Dendritic cell treated with granulocyte-macrophage colony-stimulating factor and Interleukin-4, amounts not matched to agents 40 ng/mL and 50 ng/mL, for 4 days (primary cell): ENCODE results near the gene EPS8L3.
"Not testable (repeated sequence)": the region's sequence is repeated elsewhere in the genome, so short reads cannot be mapped to it uniquely, and the experiment has no call there.

Experiments
- H3K27ac Mint-ChIP-seq: one replicate; pipeline ENCODE4 v1.8.0; 2022; ENCODE audit warnings: mild to moderate bottlenecking, mixed read lengths
- H3K27me3 Mint-ChIP-seq: one replicate; pipeline ENCODE4 v1.8.0; 2022; ENCODE audit warnings: mild to moderate bottlenecking, mixed read lengths
- H3K36me3 Mint-ChIP-seq: one replicate; pipeline ENCODE4 v1.8.0; 2022; ENCODE audit warnings: low read depth, mixed read lengths
- H3K4me1 Mint-ChIP-seq: one replicate; pipeline ENCODE4 v1.8.0; 2022; ENCODE audit warnings: low read depth, mixed read lengths
- H3K4me3 Mint-ChIP-seq: one replicate; pipeline ENCODE4 v1.8.0; 2022; ENCODE audit warnings: mild to moderate bottlenecking, moderate library complexity, mixed read lengths
- H3K9me3 Mint-ChIP-seq: one replicate; pipeline ENCODE4 v1.8.0; 2022; ENCODE audit warnings: mixed read lengths
- intact Hi-C: fragments of 100-400 bp; cut with micrococcal nuclease; formaldehyde crosslinking; loops from one replicate; pipeline ENCODE4 v1.15.0; 2022

The EPS8L3 gene

GRCh38 chr1:109716121-109716520 lies 47.6 kb downstream of the EPS8L3 start:
- Mint-ChIP-seq H3K27ac (no peak overlapping the region), H3K36me3 (no peaks in the 10 kb centered on the region), H3K9me3 (no peaks in the 10 kb centered on the region), H3K4me3 (no peak overlapping the region), H3K4me1 (peaks cover 20% of the 10 kb centered on the region), H3K27me3 (peaks cover 13% of the 10 kb centered on the region)
- intact Hi-C loops: no loop called here

- Mint-ChIP-seq H3K9me3 (peaks cover under 1% of the 10 kb centered on the region), H3K4me1 (peaks cover 15% of the 10 kb centered on the region), H3K36me3 (no peaks in the 10 kb centered on the region), H3K4me3 (no peak overlapping the region), H3K27ac (no peak overlapping the region), H3K27me3 (peaks cover 13% of the 10 kb centered on the region)
- intact Hi-C loops: no loop called here
These were observed 48.9 kb downstream of the EPS8L3 start for GRCh38 chr1:109714661-109715372.

- H3K36me3 Mint-ChIP-seq: no peaks in the 10 kb centered on the region
- H3K4me1 Mint-ChIP-seq: peaks cover 9% of the 10 kb centered on the region
- no peak overlapping the region for H3K4me3 Mint-ChIP-seq
- peaks cover 13% of the 10 kb centered on the region for H3K27me3 Mint-ChIP-seq
- intact Hi-C loops: no loop called here
- H3K9me3 Mint-ChIP-seq: peaks cover 12% of the 10 kb centered on the region
- H3K27ac Mint-ChIP-seq: no peak overlapping the region
These were observed 50.1 kb downstream of the EPS8L3 start for GRCh38 chr1:109713636-109714035.

- Mint-ChIP-seq H3K27me3 (peaks cover 13% of the 10 kb centered on the region), H3K9me3 (peaks cover 25% of the 10 kb centered on the region), H3K4me1 (peaks cover 9% of the 10 kb centered on the region), H3K4me3 (peak overlapping the region; percentile 58), H3K36me3 (peaks cover 6% of the 10 kb centered on the region), H3K27ac (no peak overlapping the region)
- intact Hi-C loops: no loop called here
These were observed 51.3 kb downstream of the EPS8L3 start for GRCh38 chr1:109712321-109712864.

DNA sequence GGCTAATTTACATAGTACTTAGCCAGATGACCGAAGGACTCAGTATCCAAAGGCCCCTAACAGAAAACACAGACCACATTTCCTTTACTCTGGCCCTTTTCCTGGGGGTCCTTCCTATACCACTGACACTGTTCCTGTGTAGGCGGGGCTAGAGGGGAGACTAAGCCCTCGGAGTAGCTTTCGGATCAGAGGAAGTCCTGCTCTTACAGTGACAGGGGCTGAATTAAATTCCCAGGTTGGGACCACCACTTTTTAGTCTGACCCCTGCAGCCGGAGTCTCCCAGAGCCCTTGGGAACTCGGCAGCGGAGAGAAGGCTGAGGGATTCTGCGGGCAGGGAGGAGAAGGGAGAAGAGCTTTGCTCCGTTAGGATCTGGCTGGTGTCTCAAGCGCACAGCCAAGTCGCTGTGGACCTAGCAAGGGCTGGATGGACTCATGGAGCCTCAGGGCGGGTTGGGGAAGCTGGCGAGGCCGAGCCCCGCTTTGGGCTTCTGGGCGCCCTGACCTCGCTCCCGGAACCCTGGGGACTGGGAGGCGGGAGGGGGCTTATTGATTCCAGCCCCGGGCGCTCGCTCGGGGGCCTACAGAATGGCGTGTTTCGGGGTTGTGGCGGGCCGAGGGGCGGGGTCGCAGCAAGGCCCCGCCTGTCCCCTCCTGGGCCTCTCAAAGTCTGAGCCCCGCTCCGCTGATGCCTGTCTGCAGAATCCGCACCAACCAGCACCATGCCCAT lies 52.0 kb downstream of the EPS8L3 start, which contains the start of gene GSTM5:
GSTM5 (plus strand) TSS at position 659 of the 728 bp plus-strand sequence; CDS start at position 721, 62 bp downstream.
- H3K36me3 Mint-ChIP-seq, intact Hi-C loops, H3K4me1 Mint-ChIP-seq, H3K27ac Mint-ChIP-seq: not testable (repeated sequence)
- Mint-ChIP-seq H3K4me3 (peak within 1 kb of the TSS; percentile 58), H3K27me3 (peaks cover 13% of the 10 kb centered on the region), H3K9me3 (peaks cover 31% of the 10 kb centered on the region)

GRCh38 chr1:109709822-109710221 lies 53.9 kb downstream of the EPS8L3 start:
- peaks cover 14% of the 10 kb centered on the region for H3K4me1 Mint-ChIP-seq
- H3K36me3 Mint-ChIP-seq, H3K4me3 Mint-ChIP-seq, intact Hi-C loops, H3K27ac Mint-ChIP-seq: not testable (repeated sequence)
- H3K9me3 Mint-ChIP-seq: peaks cover 34% of the 10 kb centered on the region
- peaks cover 13% of the 10 kb centered on the region for H3K27me3 Mint-ChIP-seq

DNA sequence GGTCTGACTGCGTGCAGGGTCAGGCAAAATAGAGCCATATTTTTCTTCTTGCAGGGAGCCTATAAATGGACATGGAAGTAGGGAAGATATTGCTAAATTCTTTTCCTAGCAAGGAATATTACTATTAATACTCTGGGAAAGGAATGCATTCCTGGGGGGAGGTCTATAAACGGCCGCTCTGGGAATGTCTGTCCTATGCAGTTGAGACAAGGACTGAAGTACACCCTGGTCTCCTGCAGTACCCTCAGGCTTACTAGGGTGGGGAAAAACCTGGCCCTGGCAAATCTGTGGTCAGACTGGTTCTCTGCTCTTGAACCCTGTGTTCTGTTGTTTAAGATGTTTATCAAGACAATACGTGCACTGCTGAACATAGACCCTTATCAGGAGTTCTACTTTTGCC lies 54.8 kb downstream of the EPS8L3 start:
- peaks cover 11% of the 10 kb centered on the region for H3K36me3 Mint-ChIP-seq
- H3K27ac Mint-ChIP-seq, intact Hi-C loops, H3K4me3 Mint-ChIP-seq: not testable (repeated sequence)
- H3K4me1 Mint-ChIP-seq: peaks cover 14% of the 10 kb centered on the region
- peaks cover 43% of the 10 kb centered on the region for H3K9me3 Mint-ChIP-seq
- H3K27me3 Mint-ChIP-seq: peaks cover 13% of the 10 kb centered on the region

GRCh38 chr1:109705411-109705810 lies 58.3 kb downstream of the EPS8L3 start:
- Mint-ChIP-seq H3K4me1 (peaks cover 5% of the 10 kb centered on the region), H3K36me3 (peaks cover 13% of the 10 kb centered on the region), H3K4me3 (no peak overlapping the region), H3K27ac (no peak overlapping the region), H3K9me3 (peaks cover 64% of the 10 kb centered on the region), H3K27me3 (no peaks in the 10 kb centered on the region)
- intact Hi-C loops: no loop called here

DNA sequence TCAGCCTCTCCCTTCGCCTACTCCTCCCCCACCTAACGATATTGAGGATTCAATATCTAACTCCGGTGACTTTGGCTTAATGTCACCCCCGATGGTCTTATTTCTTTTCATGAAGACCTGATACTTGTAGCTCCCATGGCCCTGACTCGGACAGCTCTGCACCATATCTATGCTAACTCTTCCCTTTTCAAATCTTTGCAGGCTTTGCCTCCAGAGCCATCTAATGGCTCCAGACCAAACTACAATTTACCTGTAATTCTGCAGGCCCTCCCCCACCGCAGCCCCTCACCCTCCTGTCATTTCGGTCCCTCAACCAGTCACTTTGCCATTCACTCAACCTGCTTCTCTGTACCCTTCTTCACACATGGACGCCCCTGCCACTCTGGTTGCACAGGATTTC lies 59.5 kb downstream of the EPS8L3 start:
- Mint-ChIP-seq H3K4me1 (peaks cover 5% of the 10 kb centered on the region), H3K36me3 (peaks cover 13% of the 10 kb centered on the region), H3K9me3 (peaks cover 57% of the 10 kb centered on the region), H3K27me3 (no peaks in the 10 kb centered on the region), H3K27ac (no peak overlapping the region), H3K4me3 (no peak overlapping the region)
- intact Hi-C loops: no loop called here

DNA sequence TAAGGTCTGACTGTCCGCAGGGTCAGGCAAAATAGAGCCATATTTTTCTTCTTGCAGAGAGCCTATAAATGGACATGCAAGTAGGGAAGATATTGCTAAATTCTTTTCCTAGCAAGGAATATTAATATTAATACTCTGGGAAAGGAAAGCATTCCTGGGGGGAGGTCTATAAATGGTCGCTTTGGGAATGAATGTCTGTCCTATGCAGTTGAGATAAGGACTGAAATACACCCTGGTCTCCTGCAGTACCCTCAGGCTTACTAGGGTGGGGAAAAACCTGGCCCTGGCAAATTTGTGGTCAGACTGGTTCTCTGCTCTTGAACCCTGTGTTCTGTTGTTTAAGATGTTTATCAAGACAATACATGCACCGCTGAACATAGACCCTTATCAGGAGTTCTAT lies 60.8 kb downstream of the EPS8L3 start:
- H3K4me3 Mint-ChIP-seq, H3K27me3 Mint-ChIP-seq: not testable (repeated sequence)

More for the DNA sequence above, 60.8 kb downstream of the EPS8L3 start:
- peaks cover 12% of the 10 kb centered on the region for H3K36me3 Mint-ChIP-seq
- H3K27ac Mint-ChIP-seq, intact Hi-C loops, H3K4me1 Mint-ChIP-seq: not testable (repeated sequence)
- peaks cover 44% of the 10 kb centered on the region for H3K9me3 Mint-ChIP-seq
